HL-60 (cell line): ENCODE results near the gene ATP1A2.

Experiments used
- DNase-seq, 2 experiments: peaks; one replicate each; pipeline ENCODE4 v3.0.0-alpha.2; 2010 to 2020; ENCODE audit warnings: low read depth in 1 of 2, low spot score in 1 of 2
- H3K27ac ChIP-seq: fragments of 250-450 bp; sonication (Bioruptor Pico); replicated peaks from 2 replicates; pipeline ENCODE4 v1.5.1; 2020; ENCODE audit warnings: mild to moderate bottlenecking, moderate library complexity
- H3K27me3 ChIP-seq: fragments of 250-450 bp; sonication (Bioruptor Pico); 2 replicates; pipeline ENCODE4 v1.5.1; 2021; ENCODE audit warnings: mild to moderate bottlenecking, moderate library complexity; ENCODE audit not compliant: insufficient read depth, poor library complexity, severe bottlenecking
- H3K4me3 ChIP-seq: replicated peaks from 2 replicates; pipeline ENCODE4 v1.5.1; 2011; ENCODE audit warnings: mild to moderate bottlenecking, control low read depth, low read length; ENCODE audit not compliant: insufficient read depth
- GABPA ChIP-seq: IDR thresholded peaks from 2 replicates; pipeline ENCODE4 v1.6.1; 2012; ENCODE audit warnings: low read depth
- POLR2AphosphoS5 ChIP-seq: IDR thresholded peaks from 2 replicates; pipeline ENCODE4 v1.6.1; 2012; ENCODE audit warnings: low read depth
- SPI1 ChIP-seq: IDR thresholded peaks from 2 replicates; pipeline ENCODE4 v1.6.1; 2012; ENCODE audit warnings: low read depth, mild to moderate bottlenecking, borderline replicate concordance
- TF ChIP-seq, protein P1 (sequence below): IDR thresholded peaks from one replicate; pipeline ENCODE4 v1.5.1; 2011; ENCODE audit warnings: low read length, control low read depth, inconsistent platforms; ENCODE audit not compliant: insufficient read depth
- TF ChIP-seq, protein P2 (sequence below): IDR thresholded peaks from 2 replicates; pipeline ENCODE4 v1.6.1; 2012; ENCODE audit warnings: low read depth; ENCODE audit not compliant: insufficient replicate concordance

The ATP1A2 gene

DNA sequence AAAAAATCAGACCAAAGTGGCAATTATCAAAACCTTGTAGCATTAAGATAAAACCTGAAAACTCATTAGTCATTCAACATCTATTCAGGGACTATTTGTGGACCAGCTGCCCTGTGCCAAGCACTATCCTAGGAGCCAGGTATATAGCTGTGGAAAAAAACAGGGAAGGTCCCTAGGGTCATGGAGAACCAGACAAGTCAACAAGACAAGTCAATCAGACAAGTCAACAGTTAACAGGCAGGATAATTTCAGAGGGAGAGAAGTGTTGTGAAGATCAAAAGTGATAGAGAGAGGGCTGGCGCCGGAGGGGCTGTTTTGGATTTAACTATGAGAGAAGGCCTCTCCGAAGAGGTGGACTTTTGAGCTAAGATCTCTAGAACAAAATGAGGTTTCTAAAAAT, 32.6 kb downstream of the ATP1A2 start:
- Histone ChIP-seq H3K4me3 (no peak overlapping the region), H3K27me3 (no peaks in the 10 kb centered on the region), H3K27ac (no peak overlapping the region)
- no peak for TF ChIP-seq SPI1
- no peak for TF ChIP-seq POLR2AphosphoS5
- TF ChIP-seq, protein P1, sequence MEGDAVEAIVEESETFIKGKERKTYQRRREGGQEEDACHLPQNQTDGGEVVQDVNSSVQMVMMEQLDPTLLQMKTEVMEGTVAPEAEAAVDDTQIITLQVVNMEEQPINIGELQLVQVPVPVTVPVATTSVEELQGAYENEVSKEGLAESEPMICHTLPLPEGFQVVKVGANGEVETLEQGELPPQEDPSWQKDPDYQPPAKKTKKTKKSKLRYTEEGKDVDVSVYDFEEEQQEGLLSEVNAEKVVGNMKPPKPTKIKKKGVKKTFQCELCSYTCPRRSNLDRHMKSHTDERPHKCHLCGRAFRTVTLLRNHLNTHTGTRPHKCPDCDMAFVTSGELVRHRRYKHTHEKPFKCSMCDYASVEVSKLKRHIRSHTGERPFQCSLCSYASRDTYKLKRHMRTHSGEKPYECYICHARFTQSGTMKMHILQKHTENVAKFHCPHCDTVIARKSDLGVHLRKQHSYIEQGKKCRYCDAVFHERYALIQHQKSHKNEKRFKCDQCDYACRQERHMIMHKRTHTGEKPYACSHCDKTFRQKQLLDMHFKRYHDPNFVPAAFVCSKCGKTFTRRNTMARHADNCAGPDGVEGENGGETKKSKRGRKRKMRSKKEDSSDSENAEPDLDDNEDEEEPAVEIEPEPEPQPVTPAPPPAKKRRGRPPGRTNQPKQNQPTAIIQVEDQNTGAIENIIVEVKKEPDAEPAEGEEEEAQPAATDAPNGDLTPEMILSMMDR: no peak
- TF ChIP-seq, protein P2, sequence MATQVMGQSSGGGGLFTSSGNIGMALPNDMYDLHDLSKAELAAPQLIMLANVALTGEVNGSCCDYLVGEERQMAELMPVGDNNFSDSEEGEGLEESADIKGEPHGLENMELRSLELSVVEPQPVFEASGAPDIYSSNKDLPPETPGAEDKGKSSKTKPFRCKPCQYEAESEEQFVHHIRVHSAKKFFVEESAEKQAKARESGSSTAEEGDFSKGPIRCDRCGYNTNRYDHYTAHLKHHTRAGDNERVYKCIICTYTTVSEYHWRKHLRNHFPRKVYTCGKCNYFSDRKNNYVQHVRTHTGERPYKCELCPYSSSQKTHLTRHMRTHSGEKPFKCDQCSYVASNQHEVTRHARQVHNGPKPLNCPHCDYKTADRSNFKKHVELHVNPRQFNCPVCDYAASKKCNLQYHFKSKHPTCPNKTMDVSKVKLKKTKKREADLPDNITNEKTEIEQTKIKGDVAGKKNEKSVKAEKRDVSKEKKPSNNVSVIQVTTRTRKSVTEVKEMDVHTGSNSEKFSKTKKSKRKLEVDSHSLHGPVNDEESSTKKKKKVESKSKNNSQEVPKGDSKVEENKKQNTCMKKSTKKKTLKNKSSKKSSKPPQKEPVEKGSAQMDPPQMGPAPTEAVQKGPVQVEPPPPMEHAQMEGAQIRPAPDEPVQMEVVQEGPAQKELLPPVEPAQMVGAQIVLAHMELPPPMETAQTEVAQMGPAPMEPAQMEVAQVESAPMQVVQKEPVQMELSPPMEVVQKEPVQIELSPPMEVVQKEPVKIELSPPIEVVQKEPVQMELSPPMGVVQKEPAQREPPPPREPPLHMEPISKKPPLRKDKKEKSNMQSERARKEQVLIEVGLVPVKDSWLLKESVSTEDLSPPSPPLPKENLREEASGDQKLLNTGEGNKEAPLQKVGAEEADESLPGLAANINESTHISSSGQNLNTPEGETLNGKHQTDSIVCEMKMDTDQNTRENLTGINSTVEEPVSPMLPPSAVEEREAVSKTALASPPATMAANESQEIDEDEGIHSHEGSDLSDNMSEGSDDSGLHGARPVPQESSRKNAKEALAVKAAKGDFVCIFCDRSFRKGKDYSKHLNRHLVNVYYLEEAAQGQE: no peak
- TF ChIP-seq GABPA: no peak
- no peak for DNase-seq

DNA sequence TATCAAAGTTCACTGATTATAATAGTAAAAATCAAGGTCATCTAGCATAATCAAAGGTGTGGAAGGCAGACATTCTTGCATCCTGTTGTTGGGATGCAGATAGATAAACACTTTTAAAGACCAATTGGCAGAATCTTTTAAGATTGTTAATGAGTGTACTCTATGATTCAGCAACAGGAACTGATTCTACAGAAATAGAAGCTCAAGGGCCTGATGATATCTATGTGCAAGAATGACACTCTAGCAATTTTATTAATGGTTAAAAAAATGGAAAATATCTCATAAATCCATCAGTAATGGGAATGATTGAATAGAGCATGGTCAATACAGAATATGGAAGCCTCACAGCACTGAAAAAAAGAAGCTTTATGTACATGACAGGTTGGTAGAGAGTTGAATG, 33.7 kb downstream of the ATP1A2 start:
- Histone ChIP-seq H3K27ac (no peak overlapping the region), H3K4me3 (no peak overlapping the region), H3K27me3 (no peaks in the 10 kb centered on the region)
- no peak for DNase-seq
- TF ChIP-seq GABPA: no peak
- TF ChIP-seq SPI1: no peak
- TF ChIP-seq, protein P1: no peak
- no peak for TF ChIP-seq POLR2AphosphoS5
- TF ChIP-seq, protein P2: no peak

DNA sequence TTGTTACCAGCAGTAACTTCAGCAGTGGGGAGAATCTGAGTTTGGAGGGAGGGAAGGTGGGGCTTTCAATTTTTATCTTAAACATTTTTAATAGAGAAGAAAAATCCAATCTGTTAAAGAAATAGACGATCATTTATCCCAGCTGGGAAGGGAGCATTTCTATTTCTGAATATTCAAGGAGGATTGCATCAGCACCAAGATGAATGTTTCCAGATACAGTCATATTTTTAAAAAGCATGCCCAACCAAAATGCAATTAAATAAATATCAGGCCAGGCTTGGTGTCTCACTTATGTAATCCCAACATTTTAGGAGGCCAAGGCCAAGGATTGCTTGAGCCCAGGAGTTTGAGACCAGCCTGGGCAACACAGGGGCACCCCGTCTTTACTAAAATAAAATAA, 34.2 kb downstream of the ATP1A2 start:
- TF ChIP-seq GABPA (no peak), SPI1 (no peak), POLR2AphosphoS5 (no peak)
- TF ChIP-seq, protein P1: no peak
- TF ChIP-seq, protein P2: no peak
- no peak for DNase-seq
- no peaks in the 10 kb centered on the region for H3K27me3 ChIP-seq
- no peak overlapping the region for H3K4me3 ChIP-seq
- no peak overlapping the region for H3K27ac ChIP-seq
